GM18502 (cell line): Measurements from ENCODE around the gene CD300H.
"Not testable (repeated sequence)": the region's sequence is repeated elsewhere in the genome, so short reads cannot be mapped to it uniquely, and the experiment has no call there.

Experiments
- ATAC-seq: cut with Tn5 transposase; IDR thresholded peaks from one replicate; pipeline ENCODE4 v1.9.1; 2021; ENCODE audit warnings: mild to moderate bottlenecking; ENCODE audit not compliant: unreplicated experiment, poor library complexity

CD300H gene

DNA sequence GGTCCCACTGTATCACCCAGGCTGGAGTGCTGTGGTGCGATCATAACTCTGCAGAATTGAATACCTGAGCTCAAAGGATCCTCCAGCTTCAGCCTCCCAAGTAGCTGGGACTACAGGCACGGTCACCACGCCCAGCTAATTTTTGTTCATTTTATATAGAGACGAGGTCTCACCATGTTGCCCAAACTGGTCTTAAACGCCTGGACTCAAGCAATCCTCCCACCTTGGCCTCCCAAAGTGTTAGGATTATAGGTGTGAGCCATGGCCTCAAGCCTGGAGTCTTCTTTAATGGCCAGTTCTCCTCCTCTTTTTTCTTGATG, 36.5 kb downstream of the CD300H start:
- ATAC-seq, result no peak

DNA sequence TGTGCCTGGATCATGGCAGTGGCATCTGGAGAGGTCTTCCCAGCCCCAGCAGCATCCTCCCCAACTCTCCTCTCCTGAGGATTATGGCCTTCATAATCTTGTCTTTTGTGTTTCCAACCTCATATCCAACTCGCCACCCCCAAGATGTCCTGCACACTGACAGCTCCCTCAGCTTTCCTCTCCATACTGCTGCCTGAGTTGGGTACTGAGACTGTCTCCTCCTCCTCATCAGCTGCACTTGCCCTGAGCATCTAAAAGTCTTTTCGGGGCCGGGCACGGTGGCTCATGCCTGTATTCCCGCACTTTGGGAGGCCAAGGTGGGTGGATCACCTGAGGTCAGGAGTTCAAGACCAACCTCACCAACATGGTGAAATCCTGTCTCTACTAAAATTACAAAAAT, 38.1 kb downstream of the CD300H start:
- ATAC-seq, result no peak

DNA sequence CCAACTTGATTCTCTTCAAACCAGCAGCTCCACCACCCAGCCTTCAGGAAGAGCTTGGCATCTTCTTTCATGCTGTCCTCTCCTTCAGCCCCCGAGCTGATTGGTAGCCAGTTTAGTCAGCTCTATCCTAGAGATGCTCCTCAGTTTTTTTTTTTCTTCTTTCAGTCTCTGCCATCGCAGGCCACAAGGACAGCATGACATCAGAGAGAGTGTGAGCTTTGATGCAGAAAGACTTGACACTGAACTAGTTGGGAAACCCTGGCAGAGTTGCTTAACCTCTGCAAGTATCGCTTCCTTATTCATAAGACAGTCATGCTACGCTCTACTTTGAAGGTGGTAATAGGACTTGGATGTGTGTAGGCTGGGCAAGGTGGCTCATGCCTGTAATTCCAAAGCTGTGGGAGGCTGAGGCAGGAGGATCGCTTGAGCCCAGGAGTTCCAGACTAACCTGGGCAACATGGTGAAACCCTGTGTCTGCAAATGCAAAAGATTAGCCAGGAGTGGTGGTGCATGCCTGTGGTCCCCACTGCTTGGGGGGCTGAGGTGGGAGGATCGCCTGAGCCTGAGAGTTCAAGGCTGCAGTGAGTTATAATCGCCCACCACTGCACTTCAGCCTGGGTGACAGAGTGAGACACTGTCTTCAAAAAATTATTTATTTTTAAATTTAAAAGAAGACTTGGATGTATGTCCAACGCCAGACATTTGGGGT, 38.7 kb downstream of the CD300H start:
- ATAC-seq, result peak; percentile 87

GRCh38 chr17:74527756-74528155, 39.6 kb downstream of the CD300H start:
- no peak for ATAC-seq

DNA sequence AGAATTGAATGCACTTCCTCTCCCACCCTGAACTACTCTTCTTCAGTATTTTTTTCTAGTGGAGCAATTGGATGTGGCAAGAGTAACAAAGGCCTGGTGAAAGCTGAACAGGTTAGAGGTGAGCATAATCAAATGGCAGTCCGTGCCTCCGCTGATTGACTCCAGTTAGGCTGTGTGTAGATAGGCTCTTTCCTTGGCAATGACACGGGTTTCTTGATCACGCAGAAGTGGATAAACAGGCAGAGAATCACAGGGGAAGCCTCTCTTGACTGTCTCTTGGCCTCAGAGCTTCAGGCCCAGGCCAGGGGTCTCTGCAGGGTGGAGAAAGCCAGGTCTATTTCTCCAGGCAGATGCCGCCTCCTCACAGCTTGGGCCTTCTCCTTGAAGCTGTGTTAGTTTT, 40.2 kb downstream of the CD300H start:
- no peak for ATAC-seq

DNA sequence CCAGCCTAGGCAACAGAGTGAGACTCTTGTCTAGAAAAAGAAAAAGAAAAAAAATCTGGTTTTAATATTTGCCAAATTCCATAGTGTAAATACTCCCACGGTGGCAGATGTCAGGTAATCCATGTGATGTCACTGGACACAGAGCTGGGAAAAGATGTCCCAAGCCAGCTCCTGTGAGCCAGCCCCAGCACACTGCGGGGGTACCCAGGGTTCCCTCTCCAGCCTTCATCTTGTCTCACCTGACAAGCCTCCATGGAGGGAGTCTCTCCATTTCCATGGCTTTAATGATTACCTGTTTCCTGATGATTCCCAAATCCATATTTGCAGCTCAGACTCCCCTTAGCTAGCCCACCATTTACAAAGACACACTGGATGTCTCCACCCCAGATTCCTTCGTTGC, 40.6 kb downstream of the CD300H start:
- ATAC-seq, result no peak

DNA sequence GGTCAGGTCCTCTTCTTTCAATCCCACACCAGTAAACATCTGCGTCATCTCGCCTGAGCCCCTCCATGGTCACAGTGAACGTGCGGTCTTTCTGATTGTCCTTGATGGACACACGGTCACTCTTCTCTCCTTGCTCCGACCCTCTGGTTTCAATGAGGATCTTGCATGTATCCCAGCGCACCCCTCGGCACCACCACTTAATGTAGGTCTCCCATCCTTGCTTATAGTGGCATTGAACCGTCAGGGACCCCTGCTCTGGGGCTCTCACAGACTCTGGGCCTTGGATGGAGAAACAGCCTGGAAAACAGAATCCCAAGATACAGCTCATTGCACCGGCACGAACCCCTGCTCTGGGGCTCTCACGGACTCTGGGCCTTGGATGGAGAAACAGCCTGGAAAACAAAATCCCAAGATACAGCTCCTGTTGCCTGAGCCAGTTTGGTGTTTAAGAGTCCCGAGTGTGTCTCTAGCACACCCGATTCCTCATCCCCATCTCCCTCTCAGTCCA, 41.5 kb downstream of the CD300H start:
- no peak for ATAC-seq

DNA sequence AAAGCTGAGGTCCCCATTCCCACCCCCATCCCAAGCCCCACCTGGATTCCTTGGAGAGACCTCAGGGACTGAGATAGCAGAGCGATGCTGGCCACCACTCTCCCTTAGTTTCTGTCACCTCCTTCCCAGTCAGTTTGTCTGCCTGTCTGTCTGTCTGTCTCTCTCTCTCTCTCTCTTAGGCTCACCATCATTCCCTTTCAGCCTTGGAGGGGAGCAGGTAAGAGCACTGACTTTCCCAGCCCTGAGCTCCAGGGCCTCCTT, 41.9 kb downstream of the CD300H start:
- no peak for ATAC-seq

GRCh38 chr17:74524653-74525464, 42.5 kb downstream of the CD300H start:
- ATAC-seq, result no peak

- no peak for ATAC-seq
Measured at GRCh38 chr17:74523308-74523707, 44.0 kb downstream of the CD300H start.

GRCh38 chr17:74522381-74523105, 44.8 kb downstream of the CD300H start:
- no peak for ATAC-seq

DNA sequence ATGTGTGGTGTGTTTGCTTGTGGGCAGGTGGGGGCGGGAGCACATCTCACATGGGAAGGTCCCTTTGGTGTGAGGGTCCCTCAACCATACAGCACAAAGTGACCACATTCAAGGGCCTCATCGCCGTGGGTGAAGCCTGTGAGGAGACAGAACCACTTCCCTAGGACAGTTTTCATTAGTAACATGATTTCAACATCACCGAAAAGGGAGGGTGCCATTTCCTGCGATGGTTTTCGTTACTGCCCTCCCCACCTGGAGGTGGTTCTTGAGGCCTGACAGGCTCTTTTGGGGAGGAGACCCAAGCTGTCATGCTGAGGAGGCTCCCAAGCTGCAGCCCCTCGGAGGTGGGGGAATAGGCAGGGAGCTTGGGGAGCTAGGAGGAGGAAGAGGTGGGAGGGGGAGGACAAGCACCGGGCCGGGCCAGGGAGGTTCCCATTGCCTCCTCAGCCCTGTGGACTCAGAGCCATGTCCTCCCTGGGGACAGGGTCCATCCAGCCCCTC, 45.6 kb downstream of the CD300H start:
- no peak for ATAC-seq

DNA sequence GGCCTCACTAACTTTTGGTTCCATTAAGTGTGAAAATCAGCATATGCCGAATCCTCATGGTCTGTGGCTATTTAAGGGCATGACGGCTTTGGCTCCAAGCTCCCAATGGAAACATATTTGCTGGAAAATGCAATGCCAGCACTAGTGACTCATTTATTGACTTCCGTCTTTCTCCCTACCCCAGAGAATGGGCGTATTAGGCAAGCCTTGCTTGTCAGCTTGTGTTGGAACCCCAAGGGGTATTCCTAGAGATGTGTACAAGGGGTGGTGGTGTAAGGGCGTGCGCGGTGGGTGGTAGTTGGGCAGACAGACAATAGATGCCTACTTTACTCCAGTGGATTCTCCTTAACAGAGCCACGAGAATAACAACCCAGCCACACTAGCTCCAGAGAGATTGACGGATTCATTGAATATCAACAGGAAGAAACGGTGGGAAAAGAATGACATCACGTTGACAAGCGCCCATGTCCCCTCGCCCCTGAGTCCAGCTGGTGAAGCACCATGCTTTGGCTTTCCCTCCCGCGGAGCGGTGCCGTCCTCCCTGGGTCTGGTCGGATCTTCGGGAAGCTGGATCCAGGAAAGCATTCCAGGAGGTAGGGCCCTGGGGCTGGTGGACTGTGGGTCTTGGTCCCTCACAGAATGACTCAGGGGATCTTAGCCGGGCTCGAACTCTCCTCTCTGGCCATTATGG, 46.4 kb downstream of the CD300H start:
- no peak for ATAC-seq

DNA sequence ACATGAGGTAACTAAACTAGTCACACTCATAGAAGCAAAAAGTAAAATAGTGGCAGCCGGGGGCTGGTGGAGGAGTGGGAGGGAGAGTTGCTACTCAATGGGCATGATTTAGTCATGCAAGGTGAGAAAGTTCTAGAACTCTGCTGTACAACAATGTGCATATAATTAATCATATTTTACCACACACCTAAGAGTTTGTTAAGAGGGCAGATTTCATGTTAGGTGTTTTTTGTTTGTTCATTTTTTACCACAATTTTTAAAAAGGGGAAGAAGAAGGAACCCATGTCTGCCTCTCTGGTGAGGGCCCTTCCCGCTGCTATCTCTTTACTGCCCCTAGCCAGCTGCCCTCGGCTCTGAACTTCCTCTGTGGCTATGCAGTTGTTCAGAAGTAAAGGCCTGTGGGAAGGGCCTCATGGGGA, 47.3 kb downstream of the CD300H start:
- no peak for ATAC-seq

- ATAC-seq, result not testable (repeated sequence)
Measured at GRCh38 chr17:74518413-74518981, 48.8 kb downstream of the CD300H start.

DNA sequence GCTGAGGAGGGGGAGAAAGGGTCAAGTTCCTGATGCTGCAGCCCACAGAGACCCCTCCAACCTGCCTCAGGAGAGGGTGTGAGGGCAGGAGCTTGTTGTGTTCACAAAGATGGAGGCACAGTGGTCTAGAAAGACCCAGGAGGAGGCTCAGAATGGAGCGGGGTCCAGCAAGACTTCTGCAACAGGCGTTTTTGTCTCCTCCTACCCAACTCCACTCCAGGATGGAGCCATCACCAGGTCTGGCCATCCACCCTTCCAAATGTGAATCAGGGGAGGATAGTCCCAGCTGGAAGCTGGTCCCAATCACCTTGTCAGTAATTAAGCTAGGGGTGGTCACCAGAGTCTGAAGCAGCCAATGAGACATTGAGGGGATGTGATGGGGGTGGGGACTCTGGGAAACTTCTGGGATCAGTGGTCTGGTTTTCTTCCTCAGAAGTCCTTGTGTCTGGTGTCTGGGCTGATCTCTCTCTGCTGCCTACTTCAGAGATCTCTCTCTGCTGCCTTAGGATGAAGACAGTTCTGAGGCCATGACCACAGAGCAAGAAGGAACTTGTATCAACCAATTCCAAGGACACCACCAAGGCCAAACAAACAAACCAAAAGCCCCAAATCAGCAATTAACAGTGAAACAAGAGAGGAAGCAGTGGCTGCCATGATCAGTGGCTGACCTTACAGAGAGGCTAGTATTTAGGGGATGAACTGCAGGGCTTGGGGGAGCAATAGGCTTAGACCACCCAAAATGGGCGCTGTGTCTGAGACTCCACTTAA, 50.6 kb downstream of the CD300H start:
- no peak for ATAC-seq

- ATAC-seq, result no peak
Measured at GRCh38 chr17:74515941-74516340, 51.4 kb downstream of the CD300H start.

DNA sequence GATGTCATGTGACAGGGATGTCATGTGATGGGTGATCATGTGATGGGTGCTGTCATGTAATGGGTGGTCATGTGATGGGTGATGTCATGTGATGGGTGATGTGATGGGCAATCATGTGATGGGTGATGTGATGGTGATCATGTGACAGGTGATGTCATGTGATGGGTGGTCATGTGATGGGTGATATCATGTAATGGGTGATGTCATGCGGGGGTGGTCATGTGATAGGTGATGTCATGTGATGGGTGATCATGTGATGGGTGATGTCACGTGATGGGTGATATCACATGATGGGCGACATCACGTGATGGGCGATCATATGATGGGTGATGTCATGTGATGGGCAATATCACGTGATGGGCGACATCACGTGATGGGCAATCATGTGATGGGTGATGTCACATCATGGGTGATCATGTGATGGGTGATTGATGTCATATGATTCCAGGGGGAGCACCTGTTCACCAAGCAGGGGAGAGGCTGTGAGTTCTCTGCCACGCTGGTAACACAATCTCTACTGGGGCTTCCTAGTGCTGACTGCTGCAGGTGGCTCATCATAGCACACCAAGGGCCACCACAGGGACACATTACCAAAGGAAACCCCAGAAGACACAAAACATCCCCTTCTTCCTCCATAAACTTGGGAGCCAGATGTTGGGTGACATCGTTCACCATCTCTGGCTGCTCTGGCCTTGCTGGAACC, 52.5 kb downstream of the CD300H start:
- ATAC-seq, result no peak
